Measurements from ENCODE around the gene RANBP17.

- TF ChIP-seq CTCF (IDR thresholded peaks at IDR 0.05) (no peak), EZH2 (IDR thresholded peaks at IDR 0.05; ENCODE audit: borderline replicate concordance, insufficient read depth, low read depth, low read length, poor library complexity, severe bottlenecking) (no peak)
Observed at GRCh38 chr5:170821257-170821800, 40.5 kb upstream of the RANBP17 start.
